SK-N-SH treated with all-trans-retinoic acid at 6 μM for 48 hours (cell line): ENCODE measurements around the gene ZBTB16.

Experiments used
- ATAC-seq: fragments of 200-7000 bp; cut with Tn5 transposase; 3 replicates; pipeline ENCODE4 v1.9.1; 2020; ENCODE audit warnings: mild to moderate bottlenecking, moderate library complexity
- ARNTL ChIP-seq: fragments of 450-650 bp; formaldehyde crosslinking; IDR thresholded peaks from 2 replicates; pipeline ENCODE4 v1.5.0; 2020; ENCODE audit warnings: low read depth, mild to moderate bottlenecking, moderate library complexity, borderline replicate concordance
- BACH2 ChIP-seq: fragments of 250-450 bp; sonication (Bioruptor Pico); IDR thresholded peaks from 2 replicates; pipeline ENCODE4 v1.9.0; 2021; ENCODE audit warnings: mild to moderate bottlenecking, borderline replicate concordance
- CSRNP3 ChIP-seq: fragments of 250-450 bp; sonication (Bioruptor Pico); IDR thresholded peaks from 2 replicates; pipeline ENCODE4 v1.5.1; 2021; ENCODE audit warnings: mild to moderate bottlenecking, moderate library complexity
- ESRRG ChIP-seq: fragments of 250-450 bp; sonication (Bioruptor Pico); IDR thresholded peaks from 2 replicates; pipeline ENCODE4 v1.6.1; 2021; ENCODE audit warnings: mild to moderate bottlenecking
- GLIS3 ChIP-seq: fragments of 250-450 bp; sonication (Bioruptor Pico); IDR thresholded peaks from 2 replicates; pipeline ENCODE4 v1.5.0; 2020; ENCODE audit warnings: mild to moderate bottlenecking, moderate library complexity
- OSR1 ChIP-seq: fragments of 250-450 bp; sonication (Bioruptor Pico); IDR thresholded peaks from 2 replicates; pipeline ENCODE4 v1.8.0; 2022; ENCODE audit warnings: moderate library complexity, mild to moderate bottlenecking, inconsistent platforms
- POU6F1 ChIP-seq: fragments of 250-450 bp; sonication (Bioruptor Pico); IDR thresholded peaks from 2 replicates; pipeline ENCODE4 v1.8.0; 2021; ENCODE audit warnings: low read depth, mild to moderate bottlenecking, moderate library complexity, borderline replicate concordance
- PPARA ChIP-seq: fragments of 250-450 bp; sonication (Bioruptor Pico); IDR thresholded peaks from 2 replicates; pipeline ENCODE4 v1.5.0; 2020; ENCODE audit warnings: mild to moderate bottlenecking, borderline replicate concordance
- RARB ChIP-seq: fragments of 250-450 bp; sonication (Bioruptor Pico); IDR thresholded peaks from 2 replicates; pipeline ENCODE4 v1.8.0; 2021; ENCODE audit warnings: mild to moderate bottlenecking, moderate library complexity
- SNAI2 ChIP-seq: fragments of 250-450 bp; sonication (Bioruptor Pico); IDR thresholded peaks from 2 replicates; pipeline ENCODE4 v1.5.0; 2020; ENCODE audit warnings: mild to moderate bottlenecking, moderate library complexity
- TCF4 ChIP-seq: fragments of 250-450 bp; sonication (Bioruptor Pico); IDR thresholded peaks from 2 replicates; pipeline ENCODE4 v1.8.0; 2021; ENCODE audit warnings: mild to moderate bottlenecking, moderate library complexity, borderline replicate concordance
- TOX ChIP-seq: fragments of 250-450 bp; sonication (Bioruptor Pico); IDR thresholded peaks from 2 replicates; pipeline ENCODE4 v1.8.0; 2021; ENCODE audit warnings: mild to moderate bottlenecking, moderate library complexity, borderline replicate concordance
- TSHZ2 ChIP-seq: fragments of 250-450 bp; sonication (Bioruptor Pico); IDR thresholded peaks from 2 replicates; pipeline ENCODE4 v1.5.0; 2020; ENCODE audit warnings: mild to moderate bottlenecking, moderate library complexity
- ZFP3 ChIP-seq: fragments of 250-450 bp; sonication (Bioruptor Pico); IDR thresholded peaks from 2 replicates; pipeline ENCODE4 v1.5.0; 2020; ENCODE audit warnings: mild to moderate bottlenecking, moderate library complexity
- ZFP30 ChIP-seq: fragments of 450-650 bp; formaldehyde crosslinking; IDR thresholded peaks from 2 replicates; pipeline ENCODE4 v1.5.0; 2022; ENCODE audit warnings: mild to moderate bottlenecking, moderate library complexity
- ZNF565 ChIP-seq: fragments of 450-650 bp; formaldehyde crosslinking; conservative IDR thresholded peaks from 2 replicates; pipeline ENCODE4 v1.5.0; 2020; ENCODE audit warnings: low read depth, mild to moderate bottlenecking, moderate library complexity
- ZNF70 ChIP-seq: fragments of 450-650 bp; formaldehyde crosslinking; IDR thresholded peaks from 2 replicates; pipeline ENCODE4 v1.5.0; 2020; ENCODE audit warnings: mild to moderate bottlenecking, moderate library complexity
- ZNF8 ChIP-seq: fragments of 450-650 bp; formaldehyde crosslinking; IDR thresholded peaks from 2 replicates; pipeline ENCODE4 v1.5.0; 2020; ENCODE audit warnings: mild to moderate bottlenecking, moderate library complexity
- TF ChIP-seq, protein P1 (sequence below): fragments of 250-450 bp; sonication (Bioruptor Pico); IDR thresholded peaks from 2 replicates; pipeline ENCODE4 v1.8.0; 2020; ENCODE audit warnings: mild to moderate bottlenecking, moderate library complexity, borderline replicate concordance

The ZBTB16 gene

DNA sequence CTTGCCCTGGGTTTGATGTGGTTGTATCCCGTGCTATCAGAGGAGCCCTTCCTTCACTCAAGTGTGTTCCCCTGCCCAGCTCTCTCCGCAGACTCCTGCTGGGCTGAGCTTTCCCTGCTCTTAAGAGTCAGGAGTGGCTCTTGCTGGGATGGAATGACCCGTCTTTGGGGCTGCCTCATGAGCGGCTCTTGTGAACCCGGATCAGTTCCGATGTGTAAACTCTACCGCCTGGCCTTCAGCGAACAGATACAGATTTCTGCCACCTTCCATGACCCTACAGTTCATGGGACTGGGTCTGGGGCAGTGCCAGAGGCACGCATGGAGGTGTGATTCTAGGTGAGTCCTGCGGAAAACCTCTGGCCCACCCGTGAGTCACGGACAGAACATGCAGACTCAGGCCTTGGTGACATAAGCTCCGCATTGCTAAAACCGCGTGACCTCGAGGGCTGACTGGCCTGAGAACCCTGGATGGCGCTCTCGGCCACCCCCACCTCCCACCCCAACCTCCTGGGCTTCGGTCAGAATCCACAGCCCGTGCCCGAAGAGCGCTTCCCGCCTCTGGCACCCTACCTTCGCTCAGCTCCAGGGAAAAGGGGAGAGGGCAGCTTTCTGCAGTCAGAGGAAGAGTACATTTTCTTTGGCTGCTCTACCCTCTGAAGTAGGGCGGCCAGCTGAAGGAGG, 1.3 kb upstream of the ZBTB16 start:
- ATAC-seq: no peak
- TF ChIP-seq RARB (CRISPR knock-in tag) (no peak), ARNTL (CRISPR knock-in tag) (no peak), BACH2 (no peak), CSRNP3 (CRISPR knock-in tag) (no peak), TCF4 (no peak), SNAI2 (CRISPR knock-in tag) (no peak), POU6F1 (CRISPR knock-in tag) (no peak)

DNA sequence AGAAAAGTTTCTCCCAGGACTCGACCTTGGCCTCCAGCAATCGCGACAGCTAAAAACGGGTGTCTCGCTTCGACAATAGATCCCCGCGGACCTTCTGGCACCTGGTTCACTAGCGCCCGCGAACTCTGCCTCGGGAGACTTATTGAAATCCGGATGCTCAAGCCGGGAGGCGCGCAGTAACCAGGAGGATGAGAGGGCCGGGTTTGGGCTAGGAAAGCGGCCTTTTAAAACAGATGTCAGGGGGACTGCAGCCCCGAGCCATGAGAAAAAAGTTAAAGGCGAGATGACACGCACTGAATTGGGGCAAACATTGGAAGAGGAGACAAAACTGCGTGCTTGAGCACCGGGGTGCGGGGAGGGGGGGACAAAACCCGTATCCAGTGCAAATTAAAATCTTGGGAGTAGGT, 637 bp upstream of the ZBTB16 start:
- no peak for ATAC-seq

GRCh38 chr11:114059984-114060391, 477 bp downstream of the ZBTB16 start:
- no peak for ATAC-seq
- TF ChIP-seq ZFP30 (CRISPR knock-in tag) (no peak), ZNF70 (CRISPR knock-in tag) (no peak), POU6F1 (CRISPR knock-in tag) (no peak), ZFP3 (CRISPR knock-in tag) (no peak), BACH2 (no peak), ESRRG (CRISPR knock-in tag) (no peak), OSR1 (CRISPR knock-in tag) (no peak), TCF4 (no peak), ZNF8 (CRISPR knock-in tag) (no peak), TSHZ2 (no peak), TOX (CRISPR knock-in tag) (no peak), PPARA (CRISPR knock-in tag) (no peak), GLIS3 (no peak)
- TF ChIP-seq, protein P1, sequence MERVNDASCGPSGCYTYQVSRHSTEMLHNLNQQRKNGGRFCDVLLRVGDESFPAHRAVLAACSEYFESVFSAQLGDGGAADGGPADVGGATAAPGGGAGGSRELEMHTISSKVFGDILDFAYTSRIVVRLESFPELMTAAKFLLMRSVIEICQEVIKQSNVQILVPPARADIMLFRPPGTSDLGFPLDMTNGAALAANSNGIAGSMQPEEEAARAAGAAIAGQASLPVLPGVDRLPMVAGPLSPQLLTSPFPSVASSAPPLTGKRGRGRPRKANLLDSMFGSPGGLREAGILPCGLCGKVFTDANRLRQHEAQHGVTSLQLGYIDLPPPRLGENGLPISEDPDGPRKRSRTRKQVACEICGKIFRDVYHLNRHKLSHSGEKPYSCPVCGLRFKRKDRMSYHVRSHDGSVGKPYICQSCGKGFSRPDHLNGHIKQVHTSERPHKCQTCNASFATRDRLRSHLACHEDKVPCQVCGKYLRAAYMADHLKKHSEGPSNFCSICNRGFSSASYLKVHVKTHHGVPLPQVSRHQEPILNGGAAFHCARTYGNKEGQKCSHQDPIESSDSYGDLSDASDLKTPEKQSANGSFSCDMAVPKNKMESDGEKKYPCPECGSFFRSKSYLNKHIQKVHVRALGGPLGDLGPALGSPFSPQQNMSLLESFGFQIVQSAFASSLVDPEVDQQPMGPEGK (CRISPR knock-in tag): no peak
- TF ChIP-seq, all 23 proteins: peak for 0

More for the DNA sequence above, 637 bp upstream of the ZBTB16 start:
- TF ChIP-seq ARNTL (CRISPR knock-in tag) (no peak), OSR1 (CRISPR knock-in tag) (no peak), TCF4 (no peak), ZFP30 (CRISPR knock-in tag) (no peak), SNAI2 (CRISPR knock-in tag) (no peak), CSRNP3 (CRISPR knock-in tag) (no peak), ZNF565 (CRISPR knock-in tag) (no peak), RARB (CRISPR knock-in tag) (no peak)
